ENCODE data around the gene HOXA11.

The HOXA11 gene

DNA sequence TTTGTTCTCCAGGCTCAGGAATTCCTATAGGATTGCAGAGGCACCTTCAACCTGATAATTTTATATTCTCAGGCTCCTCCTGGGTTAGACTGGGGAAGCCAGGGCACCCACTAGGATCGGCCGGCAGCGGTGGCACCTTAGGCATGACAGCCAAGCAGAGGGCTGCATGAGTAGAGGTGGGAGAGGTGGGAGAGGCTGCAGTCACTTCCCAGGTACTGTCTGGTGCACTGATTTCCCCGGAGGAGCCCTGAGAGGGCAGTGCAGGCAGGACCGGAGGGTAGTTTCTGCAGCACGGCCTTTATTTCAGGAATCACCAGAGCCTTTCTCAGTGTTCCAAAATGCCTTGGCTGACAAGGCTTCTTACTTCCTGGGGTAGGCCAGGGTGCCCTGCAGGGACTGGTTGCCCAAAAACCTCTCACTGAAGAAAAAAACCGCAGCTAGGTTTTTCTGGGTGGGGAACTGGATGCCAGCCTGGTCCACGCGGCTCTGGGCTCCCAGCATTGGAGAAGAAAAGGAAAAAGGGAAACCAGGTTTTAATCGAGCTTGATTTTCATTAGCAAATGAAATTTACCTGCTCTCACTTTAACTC lies 18.4 kb upstream of the HOXA11 start:
- no peak for TF ChIP-seq POLR2AphosphoS5 (IDR thresholded peaks at IDR 0.05; ENCODE audit: low read depth, low read length)
- TF ChIP-seq TAF1 (IDR thresholded peaks at IDR 0.05; ENCODE audit: borderline replicate concordance, insufficient read depth, low read length) = no peak
- no peak for TF ChIP-seq FOXP2 (optimal IDR thresholded peaks at IDR 0.05; ENCODE audit: borderline replicate concordance, extremely low read depth, extremely low read length, insufficient read depth)
- TF ChIP-seq SIN3A (IDR thresholded peaks at IDR 0.05; ENCODE audit: borderline replicate concordance, insufficient read depth, low read length) = no peak
- TF ChIP-seq, protein P1, sequence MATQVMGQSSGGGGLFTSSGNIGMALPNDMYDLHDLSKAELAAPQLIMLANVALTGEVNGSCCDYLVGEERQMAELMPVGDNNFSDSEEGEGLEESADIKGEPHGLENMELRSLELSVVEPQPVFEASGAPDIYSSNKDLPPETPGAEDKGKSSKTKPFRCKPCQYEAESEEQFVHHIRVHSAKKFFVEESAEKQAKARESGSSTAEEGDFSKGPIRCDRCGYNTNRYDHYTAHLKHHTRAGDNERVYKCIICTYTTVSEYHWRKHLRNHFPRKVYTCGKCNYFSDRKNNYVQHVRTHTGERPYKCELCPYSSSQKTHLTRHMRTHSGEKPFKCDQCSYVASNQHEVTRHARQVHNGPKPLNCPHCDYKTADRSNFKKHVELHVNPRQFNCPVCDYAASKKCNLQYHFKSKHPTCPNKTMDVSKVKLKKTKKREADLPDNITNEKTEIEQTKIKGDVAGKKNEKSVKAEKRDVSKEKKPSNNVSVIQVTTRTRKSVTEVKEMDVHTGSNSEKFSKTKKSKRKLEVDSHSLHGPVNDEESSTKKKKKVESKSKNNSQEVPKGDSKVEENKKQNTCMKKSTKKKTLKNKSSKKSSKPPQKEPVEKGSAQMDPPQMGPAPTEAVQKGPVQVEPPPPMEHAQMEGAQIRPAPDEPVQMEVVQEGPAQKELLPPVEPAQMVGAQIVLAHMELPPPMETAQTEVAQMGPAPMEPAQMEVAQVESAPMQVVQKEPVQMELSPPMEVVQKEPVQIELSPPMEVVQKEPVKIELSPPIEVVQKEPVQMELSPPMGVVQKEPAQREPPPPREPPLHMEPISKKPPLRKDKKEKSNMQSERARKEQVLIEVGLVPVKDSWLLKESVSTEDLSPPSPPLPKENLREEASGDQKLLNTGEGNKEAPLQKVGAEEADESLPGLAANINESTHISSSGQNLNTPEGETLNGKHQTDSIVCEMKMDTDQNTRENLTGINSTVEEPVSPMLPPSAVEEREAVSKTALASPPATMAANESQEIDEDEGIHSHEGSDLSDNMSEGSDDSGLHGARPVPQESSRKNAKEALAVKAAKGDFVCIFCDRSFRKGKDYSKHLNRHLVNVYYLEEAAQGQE (IDR thresholded peaks at IDR 0.05; ENCODE audit: insufficient read depth in 1 of 2, low read depth in 2 of 2, low read length in 2 of 2) = no peak

DNA sequence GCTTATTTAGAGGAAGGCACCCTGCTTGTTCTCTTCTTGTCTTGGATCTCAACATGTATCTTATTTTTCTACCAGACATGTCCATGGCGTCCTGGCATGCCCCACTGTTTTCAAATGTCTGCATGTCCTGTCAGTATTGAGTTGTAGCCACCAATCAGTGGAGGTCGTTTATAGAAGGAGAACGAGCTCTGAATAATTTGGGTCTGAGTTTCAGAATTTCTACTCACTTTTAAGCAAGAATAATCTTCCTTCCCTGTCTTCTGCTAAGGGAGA lies 17.8 kb upstream of the HOXA11 start:
- TF ChIP-seq SIN3A (IDR thresholded peaks at IDR 0.05; ENCODE audit: borderline replicate concordance, insufficient read depth, low read length) (no peak), FOXP2 (optimal IDR thresholded peaks at IDR 0.05; ENCODE audit: borderline replicate concordance, extremely low read depth, extremely low read length, insufficient read depth) (no peak), TAF1 (IDR thresholded peaks at IDR 0.05; ENCODE audit: borderline replicate concordance, insufficient read depth, low read length) (no peak), POLR2AphosphoS5 (IDR thresholded peaks at IDR 0.05; ENCODE audit: low read depth, low read length) (no peak)
- TF ChIP-seq, protein P1 (IDR thresholded peaks at IDR 0.05; ENCODE audit: insufficient read depth in 1 of 2, low read depth in 2 of 2, low read length in 2 of 2) = no peak

DNA sequence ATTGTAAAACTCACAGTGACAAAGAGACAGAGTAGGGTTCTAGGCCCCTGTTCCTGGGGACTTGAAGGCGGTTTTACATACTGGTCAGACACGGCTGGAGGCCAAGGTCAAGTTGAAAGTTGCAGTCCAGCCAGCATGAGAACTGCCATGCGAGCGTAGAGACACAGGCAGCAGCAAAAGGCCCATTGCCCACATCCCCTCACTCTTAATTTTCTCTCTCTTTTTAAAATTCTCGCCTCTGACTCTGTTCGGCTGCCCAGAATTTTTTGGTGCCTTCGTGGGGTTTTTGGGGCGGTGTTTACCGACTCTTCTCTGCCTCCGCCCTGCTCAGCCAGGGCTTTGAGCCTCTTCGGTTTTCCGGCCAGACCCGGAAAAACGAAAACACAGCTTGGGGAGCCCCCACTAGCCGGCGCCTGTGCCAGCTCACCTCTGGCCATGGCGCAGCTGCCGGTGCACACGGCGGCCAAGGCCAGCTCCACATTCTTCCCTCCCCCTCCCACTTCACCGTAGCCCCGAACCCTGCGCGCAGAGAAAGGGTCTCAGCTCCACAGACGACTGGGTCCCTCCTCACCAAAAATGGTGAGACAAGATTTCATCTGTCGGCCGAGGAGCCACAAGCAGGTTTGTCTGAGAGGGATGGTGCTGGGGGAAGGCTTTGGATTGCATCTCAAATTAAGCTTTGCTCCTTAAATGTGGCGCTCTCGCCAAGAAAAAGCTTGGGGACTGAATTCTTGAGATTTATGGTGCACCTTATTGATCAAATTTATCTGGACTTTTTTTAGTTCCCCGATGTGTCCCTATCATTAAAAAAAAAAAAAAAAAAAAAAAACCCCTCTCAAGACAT lies 17.2 kb upstream of the HOXA11 start:
- no peak for TF ChIP-seq SIN3A (IDR thresholded peaks at IDR 0.05; ENCODE audit: borderline replicate concordance, insufficient read depth, low read length)
- no peak for TF ChIP-seq TAF1 (IDR thresholded peaks at IDR 0.05; ENCODE audit: borderline replicate concordance, insufficient read depth, low read length)
- TF ChIP-seq, protein P1 (IDR thresholded peaks at IDR 0.05; ENCODE audit: insufficient read depth in 1 of 2, low read depth in 2 of 2, low read length in 2 of 2) = no peak
- TF ChIP-seq FOXP2 (optimal IDR thresholded peaks at IDR 0.05; ENCODE audit: borderline replicate concordance, extremely low read depth, extremely low read length, insufficient read depth) = no peak
- TF ChIP-seq POLR2AphosphoS5 (IDR thresholded peaks at IDR 0.05; ENCODE audit: low read depth, low read length) = no peak

DNA sequence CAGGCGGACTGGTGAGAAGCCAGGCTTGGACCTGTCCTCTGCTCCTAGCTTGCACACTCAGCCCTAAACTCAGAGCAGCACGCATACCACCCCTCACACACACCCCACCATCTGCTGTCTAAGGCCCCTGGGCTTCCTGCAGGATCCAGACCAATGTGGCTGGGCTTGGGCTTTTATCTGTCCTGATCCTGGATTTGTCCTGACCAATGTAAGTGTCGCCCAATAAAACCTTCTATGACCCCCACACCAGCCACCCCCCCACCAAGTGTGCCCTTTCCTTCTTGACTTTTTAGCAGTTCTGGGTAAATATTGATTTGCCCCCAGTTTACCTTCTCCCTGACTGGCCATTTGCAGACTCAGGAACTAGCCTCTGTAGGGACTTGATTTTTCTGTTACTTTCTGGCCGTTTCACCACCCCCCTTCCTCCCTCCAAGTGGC lies 16.6 kb upstream of the HOXA11 start:
- TF ChIP-seq TAF1 (IDR thresholded peaks at IDR 0.05; ENCODE audit: borderline replicate concordance, insufficient read depth, low read length) (no peak), FOXP2 (optimal IDR thresholded peaks at IDR 0.05; ENCODE audit: borderline replicate concordance, extremely low read depth, extremely low read length, insufficient read depth) (no peak), POLR2AphosphoS5 (IDR thresholded peaks at IDR 0.05; ENCODE audit: low read depth, low read length) (no peak), SIN3A (IDR thresholded peaks at IDR 0.05; ENCODE audit: borderline replicate concordance, insufficient read depth, low read length) (no peak)
- TF ChIP-seq, protein P1 (IDR thresholded peaks at IDR 0.05; ENCODE audit: insufficient read depth in 1 of 2, low read depth in 2 of 2, low read length in 2 of 2) = no peak

All from PFSK-1 (cell line).